A673 (cell line): ENCODE data around the gene METRN. TPM values are rescaled to one million over a fixed set of nuclear protein-coding genes. Genes with fewer than 3 reads are reported as not detected.

ENCODE experiments used
- BruUV-seq: library from RNA; stranded (reverse); fragments of 400-500 nt; replicated peaks from 2 replicates; lab custom pipeline; 2021; lab: Mats Ljungman, UMichigan
- CTCF ChIA-PET: fragments of 300-600 bp; sonication (Branson Sonifier 250); formaldehyde crosslinking; loops from one replicate; lab custom pipeline; 2022; ENCODE audit warnings: antibody characterized with exemption; lab: Charles Lee
- POLR2A ChIA-PET: fragments of 300-600 bp; sonication (Branson Sonifier 250); formaldehyde crosslinking; loops from one replicate; lab custom pipeline; 2022; ENCODE audit warnings: antibody characterized with exemption; ENCODE audit not compliant: low non-redundant PET; lab: Charles Lee
- DNase-seq: peaks from one replicate; pipeline ENCODE4 v3.0.0-alpha.2; 2015; ENCODE audit warnings: low spot score
- H3K27ac ChIP-seq: fragments of 200-600 bp; sonication (generic); 2 replicates; pipeline ENCODE4 v1.5.1; 2016; ENCODE audit warnings: mixed run types, low read depth, mild to moderate bottlenecking, mixed read lengths, antibody characterized with exemption, low read length; ENCODE audit not compliant: poor library complexity, severe bottlenecking
- H3K27me3 ChIP-seq: fragments of 200-600 bp; sonication (generic); replicated peaks from 2 replicates; pipeline ENCODE4 v1.6.1; 2017; ENCODE audit warnings: mixed run types, low read depth, mild to moderate bottlenecking, mixed read lengths, antibody characterized with exemption, low read length; ENCODE audit not compliant: insufficient read depth, poor library complexity
- H3K36me3 ChIP-seq: fragments of 200-600 bp; sonication (generic); 2 replicates; pipeline ENCODE4 v1.6.1; 2016; ENCODE audit warnings: mixed run types, mild to moderate bottlenecking, mixed read lengths, antibody characterized with exemption, low read length; ENCODE audit not compliant: insufficient read depth, poor library complexity, severe bottlenecking
- H3K4me1 ChIP-seq: fragments of 200-600 bp; sonication (generic); 2 replicates; pipeline ENCODE4 v1.6.1; 2017; ENCODE audit warnings: mixed run types, mild to moderate bottlenecking, mixed read lengths, antibody characterized with exemption, low read length; ENCODE audit not compliant: insufficient read depth, poor library complexity, severe bottlenecking
- H3K4me3 ChIP-seq: fragments of 200-600 bp; sonication (generic); 2 replicates; pipeline ENCODE4 v1.5.1; 2016; ENCODE audit warnings: low read depth, mixed run types, mild to moderate bottlenecking, mixed read lengths, low read length; ENCODE audit not compliant: poor library complexity, severe bottlenecking
- H3K9me3 ChIP-seq: fragments of 200-600 bp; sonication (generic); 2 replicates; pipeline ENCODE4 v1.6.1; 2016; ENCODE audit warnings: mixed run types, low read depth, mild to moderate bottlenecking, mixed read lengths, antibody characterized with exemption, low read length; ENCODE audit not compliant: poor library complexity, severe bottlenecking
- CTCF ChIP-seq: fragments of 300-800, 200-600 bp; sonication (generic); conservative IDR thresholded peaks from 2 replicates; pipeline ENCODE4 v1.5.1; 2017; ENCODE audit warnings: low read depth, mild to moderate bottlenecking, antibody characterized with exemption, low read length, moderate library complexity, mixed read lengths
- EZH2 ChIP-seq: fragments of 200-600 bp; sonication (generic); IDR thresholded peaks from 2 replicates; pipeline ENCODE4 v1.6.1; 2017; ENCODE audit warnings: borderline replicate concordance, low read depth, mild to moderate bottlenecking, mixed read lengths, antibody characterized with exemption, low read length; ENCODE audit not compliant: poor library complexity, severe bottlenecking
- intact Hi-C: fragments of 100-400 bp; cut with micrococcal nuclease; formaldehyde crosslinking; loops from one replicate; pipeline ENCODE4 v1.10.0; 2022; ENCODE audit not compliant: unreplicated experiment
- total RNA-seq: library from RNA; stranded (reverse); gene quantifications from 2 replicates; pipeline ENCODE4 v1.2.3, GENCODE V29; 2021

The METRN gene
- total RNA-seq, 1 experiment from 2014 or later = 0.86 TPM

GRCh38 chr16:694187-694862, 20.6 kb upstream of the METRN start:
- H3K4me3 ChIP-seq = peak overlapping the region; percentile 35
- no peak for TF ChIP-seq CTCF
- peak; percentile 70 for TF ChIP-seq EZH2
- CTCF ChIA-PET = interaction anchor here (1.4 kb wide), 1 partner anchor 18 kb away, joined by 3 read pairs; no protein-coding TSS in a partner anchor

DNA sequence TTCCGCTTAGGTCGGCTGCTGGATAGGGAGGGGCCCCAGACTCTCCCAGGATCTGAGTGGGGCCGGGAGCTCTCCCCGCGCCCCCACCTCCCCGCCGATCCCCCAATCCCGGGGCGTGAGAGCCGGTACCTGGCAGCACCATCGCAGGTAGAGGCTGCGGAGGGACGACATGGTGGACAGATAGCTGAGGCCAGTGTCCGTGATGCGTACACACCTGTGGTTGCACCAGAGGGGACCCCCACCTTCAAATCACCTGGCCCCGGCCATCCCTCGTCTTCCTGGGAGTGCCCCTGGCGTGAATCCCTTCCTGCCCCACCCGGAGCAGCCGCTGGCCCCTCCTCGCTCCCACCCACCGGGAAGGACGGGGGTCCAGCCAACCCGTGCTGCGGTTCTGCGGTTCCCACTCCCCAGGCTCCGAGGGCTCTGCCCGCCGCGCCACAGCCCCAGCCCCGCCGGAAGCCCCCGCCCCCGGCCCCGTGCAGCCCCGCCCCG, 20.0 kb upstream of the METRN start:
- Histone ChIP-seq H3K4me3 (peak overlapping the region; percentile 35), H3K27me3 (peaks cover 50% of the 10 kb centered on the region), H3K9me3 (no peaks in the 10 kb centered on the region), H3K36me3 (no peaks in the 10 kb centered on the region), H3K27ac (no peak overlapping the region), H3K4me1 (peaks cover 14% of the 10 kb centered on the region)
- ChIA-PET POLR2A (no interaction called here), CTCF (no interaction called here)
- intact Hi-C loops = no loop called here
- no peak for TF ChIP-seq EZH2
- TF ChIP-seq CTCF = no peak
- DNase-seq = no peak
- BruUV-seq = no TSS peak

More at GRCh38 chr16:694187-694862, 20.6 kb upstream of the METRN start:
- intact Hi-C loops = no loop called here
- Histone ChIP-seq H3K9me3 (no peaks in the 10 kb centered on the region), H3K27me3 (peaks cover 44% of the 10 kb centered on the region), H3K4me1 (peaks cover 16% of the 10 kb centered on the region), H3K27ac (no peak overlapping the region), H3K36me3 (no peaks in the 10 kb centered on the region)
- POLR2A ChIA-PET = no interaction called here
- no TSS peak for BruUV-seq
- no peak for DNase-seq

- intact Hi-C loops = no loop called here
- POLR2A ChIA-PET = interaction anchor here (0.6 kb wide), 1 partner anchor 14 kb away, joined by 3 read pairs; no protein-coding TSS in a partner anchor
- no peak for TF ChIP-seq CTCF
- no peak for TF ChIP-seq EZH2
- CTCF ChIA-PET = interaction anchor here (0.7 kb wide), 1 partner anchor 29 kb away, joined by 3 read pairs; no protein-coding TSS in a partner anchor
- no peaks in the 10 kb centered on the region for H3K36me3 ChIP-seq
- peak; percentile 37 for DNase-seq
- H3K4me3 ChIP-seq = peak overlapping the region; percentile 38
- BruUV-seq = no TSS peak
- H3K4me1 ChIP-seq = peaks cover 14% of the 10 kb centered on the region
- no peak overlapping the region for H3K27ac ChIP-seq
- H3K27me3 ChIP-seq = peaks cover 56% of the 10 kb centered on the region
- H3K9me3 ChIP-seq = no peaks in the 10 kb centered on the region
Observed at GRCh38 chr16:695355-696089, 19.4 kb upstream of the METRN start.
